Adrenal gland (tissue), 5 donors: ENCODE data around the gene FGD2.

Source experiments
- CTCF ChIP-seq, 6 experiments: fragments of 450-650 bp in 4 of 6; fragments of 200-600 bp in 2 of 6; sonication (generic) in 1 of 6; IDR thresholded peaks; 1 replicate in 5 of 6; 2 replicates in 1 of 6; pipeline versions ENCODE4 v1.5.1 to v1.8.0; 2016 to 2021; ENCODE audit warnings: antibody characterized with exemption in 6 of 6, mild to moderate bottlenecking in 2 of 6, moderate library complexity in 1 of 6
- POLR2A ChIP-seq, 2 donors: fragments of 450-650 bp; IDR thresholded peaks; one replicate each; pipeline ENCODE4 v1.6.1; 2017; ENCODE audit warnings: antibody characterized with exemption in 2 of 2, mild to moderate bottlenecking in 2 of 2, moderate library complexity in 1 of 2
- donor health status: DM: no; HTN: no; CAD: no.

GRCh38 chr6:36964349-36964748 is 41.1 kb upstream of the FGD2 start:
- TF ChIP-seq CTCF (IDR thresholded peaks at IDR 0.05) (no peak), POLR2A (IDR thresholded peaks at IDR 0.05) (no peak)
